ENCODE data around the gene DOK5.

DNA sequence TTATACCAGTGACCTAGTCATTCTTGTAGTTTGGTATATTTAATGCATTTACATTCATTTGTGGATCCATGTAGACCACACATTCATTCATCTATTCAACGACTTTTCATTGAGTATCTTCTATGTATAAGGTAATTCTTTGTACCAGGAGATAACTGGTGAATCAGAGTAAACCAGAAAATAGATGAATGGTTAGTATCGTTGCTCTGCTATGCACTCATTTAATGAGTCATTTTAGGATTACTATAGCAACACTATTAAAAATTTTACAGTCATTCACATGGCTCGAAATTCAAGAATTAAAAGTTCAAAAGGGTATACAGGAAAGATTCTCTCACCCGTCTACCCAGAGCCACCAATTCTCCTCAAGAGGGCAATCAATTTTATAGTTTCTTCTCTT lies 26.8 kb downstream of the DOK5 start:
- TF ChIP-seq EZH2phosphoT487 (conservative IDR thresholded peaks at IDR 0.05; ENCODE audit: low read length): no peak
- TF ChIP-seq, protein P1, sequence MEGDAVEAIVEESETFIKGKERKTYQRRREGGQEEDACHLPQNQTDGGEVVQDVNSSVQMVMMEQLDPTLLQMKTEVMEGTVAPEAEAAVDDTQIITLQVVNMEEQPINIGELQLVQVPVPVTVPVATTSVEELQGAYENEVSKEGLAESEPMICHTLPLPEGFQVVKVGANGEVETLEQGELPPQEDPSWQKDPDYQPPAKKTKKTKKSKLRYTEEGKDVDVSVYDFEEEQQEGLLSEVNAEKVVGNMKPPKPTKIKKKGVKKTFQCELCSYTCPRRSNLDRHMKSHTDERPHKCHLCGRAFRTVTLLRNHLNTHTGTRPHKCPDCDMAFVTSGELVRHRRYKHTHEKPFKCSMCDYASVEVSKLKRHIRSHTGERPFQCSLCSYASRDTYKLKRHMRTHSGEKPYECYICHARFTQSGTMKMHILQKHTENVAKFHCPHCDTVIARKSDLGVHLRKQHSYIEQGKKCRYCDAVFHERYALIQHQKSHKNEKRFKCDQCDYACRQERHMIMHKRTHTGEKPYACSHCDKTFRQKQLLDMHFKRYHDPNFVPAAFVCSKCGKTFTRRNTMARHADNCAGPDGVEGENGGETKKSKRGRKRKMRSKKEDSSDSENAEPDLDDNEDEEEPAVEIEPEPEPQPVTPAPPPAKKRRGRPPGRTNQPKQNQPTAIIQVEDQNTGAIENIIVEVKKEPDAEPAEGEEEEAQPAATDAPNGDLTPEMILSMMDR (IDR thresholded peaks at IDR 0.05; ENCODE audit: insufficient read depth, low read length, poor library complexity, severe bottlenecking): no peak

Data from SU-DHL-6 (cell line).